ENCODE measurements around the gene PPP6R2.
"Not testable (repeated sequence)": the region's sequence is repeated elsewhere in the genome, so short reads cannot be mapped to it uniquely, and the experiment has no call there.

PPP6R2 gene

DNA sequence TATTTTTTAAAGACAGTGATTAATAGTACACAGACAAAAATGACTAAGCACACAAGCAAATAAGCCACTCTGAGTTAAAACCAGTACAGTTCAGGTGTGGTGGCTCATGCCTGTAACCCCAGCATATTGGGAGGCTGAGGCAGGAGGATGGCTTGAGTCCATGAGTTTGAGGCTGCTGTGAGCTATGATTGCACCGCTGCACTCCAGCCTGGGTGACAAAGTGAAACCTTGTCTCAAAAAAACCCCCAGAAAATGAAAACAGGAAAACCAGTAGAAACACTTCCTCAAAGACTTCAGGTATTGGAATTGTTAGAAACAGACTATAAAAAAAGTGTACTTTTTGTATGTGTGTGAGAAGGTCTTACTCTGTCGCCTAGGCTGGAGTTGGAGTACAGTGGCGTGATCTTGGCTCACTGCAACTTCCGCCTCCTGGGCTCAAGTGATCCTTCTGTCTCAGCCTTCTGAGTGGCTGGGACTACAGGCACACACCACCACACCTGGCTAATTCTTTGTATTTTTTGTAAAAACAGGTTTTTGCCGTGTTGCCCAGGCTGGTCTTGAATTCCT, 33.0 kb downstream of the PPP6R2 start:
- no peak for TF ChIP-seq EZH2phosphoT487 (IDR thresholded peaks at IDR 0.05; ENCODE audit: borderline replicate concordance, low read length)
- no peak for TF ChIP-seq CTCF (IDR thresholded peaks at IDR 0.05; ENCODE audit: low read depth, low read length, poor library complexity, severe bottlenecking)
- no peaks in the 10 kb centered on the region for H4K20me1 ChIP-seq (ENCODE audit: control insufficient read depth, insufficient read depth, low read depth, low read length)
- H3K9me2 ChIP-seq (replicated peaks; ENCODE audit: control insufficient read depth, low read length), result no peaks in the 10 kb centered on the region
- H3K79me2 ChIP-seq (ENCODE audit: control insufficient read depth, low read length), result peaks cover 28% of the 10 kb centered on the region
- H3K36me3 ChIP-seq (ENCODE audit: control insufficient read depth, low read length), result peaks cover 67% of the 10 kb centered on the region
- no peaks in the 10 kb centered on the region for H3K9me3 ChIP-seq (ENCODE audit: control insufficient read depth, insufficient read depth, low read length)
- H3K4me1 ChIP-seq (ENCODE audit: control insufficient read depth, low read length), result peaks cover 20% of the 10 kb centered on the region
- no peak overlapping the region for H3K27ac ChIP-seq (ENCODE audit: low read depth, low read length)
- H3K4me3 ChIP-seq (ENCODE audit: low read length), result no peak overlapping the region
- H3F3A ChIP-seq (ENCODE audit: control insufficient read depth, insufficient read depth), result peaks cover 11% of the 10 kb centered on the region; the same call in 1 of the 2 replicates
- H3K27me3 ChIP-seq (ENCODE audit: control insufficient read depth, low read length), result no peaks in the 10 kb centered on the region
- no peak overlapping the region for H3K4me2 ChIP-seq (ENCODE audit: low read length)

GRCh38 chr22:50381021-50381555, 38.0 kb downstream of the PPP6R2 start:
- Histone ChIP-seq H3K27ac (ENCODE audit: low read depth, low read length) (peak overlapping the region; percentile 74), H3K36me3 (ENCODE audit: control insufficient read depth, low read length) (peaks cover 50% of the 10 kb centered on the region), H3K4me1 (ENCODE audit: control insufficient read depth, low read length) (peaks cover 31% of the 10 kb centered on the region), H3K4me3 (ENCODE audit: low read length) (peak overlapping the region; percentile 51), H3F3A (ENCODE audit: control insufficient read depth, insufficient read depth) (peaks cover 18% of the 10 kb centered on the region), H3K79me2 (ENCODE audit: control insufficient read depth, low read length) (peaks cover 48% of the 10 kb centered on the region), H3K4me2 (ENCODE audit: low read length) (peak overlapping the region; percentile 68)
- H3K9me3 ChIP-seq (ENCODE audit: control insufficient read depth, insufficient read depth, low read length); H4K20me1 ChIP-seq (ENCODE audit: control insufficient read depth, insufficient read depth, low read depth, low read length); H3K27me3 ChIP-seq (ENCODE audit: control insufficient read depth, low read length); H3K9me2 ChIP-seq (replicated peaks; ENCODE audit: control insufficient read depth, low read length): not testable (repeated sequence)

DNA sequence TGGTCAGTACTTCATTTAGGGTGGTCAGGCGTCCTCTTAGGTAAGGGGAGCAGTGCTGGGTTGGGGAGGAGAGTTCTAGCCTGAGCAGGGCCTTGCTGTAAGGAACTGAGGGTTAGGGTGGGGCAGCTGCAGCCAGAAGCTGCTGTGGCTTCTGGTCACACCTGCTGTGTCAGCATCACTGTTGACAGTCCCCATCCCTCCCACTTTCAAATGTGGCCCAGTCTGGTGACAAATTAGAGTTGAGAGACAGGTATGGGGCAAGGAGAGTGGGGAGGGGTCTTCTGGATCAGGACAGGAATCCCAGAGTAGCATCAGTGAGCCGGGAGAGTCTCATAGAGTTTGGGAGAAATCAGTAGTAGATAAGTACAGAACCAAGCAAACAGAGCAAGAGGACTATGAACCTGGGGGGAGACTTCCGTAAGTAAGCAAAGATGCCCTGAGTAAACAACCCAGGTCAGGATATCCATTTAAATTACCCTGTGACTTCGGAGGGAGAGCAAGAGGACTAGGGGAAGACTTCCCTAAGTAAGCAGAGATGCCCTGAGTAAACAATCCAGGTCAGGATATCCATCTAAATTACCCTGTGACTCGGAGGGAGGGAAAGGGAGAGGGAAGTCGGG, 53.7 kb downstream of the PPP6R2 start:
- no peaks in the 10 kb centered on the region for H3K9me3 ChIP-seq (ENCODE audit: control insufficient read depth, insufficient read depth, low read length)
- H3K79me2 ChIP-seq (ENCODE audit: control insufficient read depth, low read length), result peaks cover 52% of the 10 kb centered on the region
- peaks cover 9% of the 10 kb centered on the region for H3K4me1 ChIP-seq (ENCODE audit: control insufficient read depth, low read length)
- H3K9me2 ChIP-seq (replicated peaks; ENCODE audit: control insufficient read depth, low read length), result no peaks in the 10 kb centered on the region
- H3K27ac ChIP-seq (ENCODE audit: low read depth, low read length), result no peak overlapping the region
- no peak overlapping the region for H3K4me3 ChIP-seq (ENCODE audit: low read length)
- peaks cover 59% of the 10 kb centered on the region for H3K36me3 ChIP-seq (ENCODE audit: control insufficient read depth, low read length)
- no peaks in the 10 kb centered on the region for H3K27me3 ChIP-seq (ENCODE audit: control insufficient read depth, low read length)
- no peaks in the 10 kb centered on the region for H4K20me1 ChIP-seq (ENCODE audit: control insufficient read depth, insufficient read depth, low read depth, low read length)
- TF ChIP-seq EZH2phosphoT487 (IDR thresholded peaks at IDR 0.05; ENCODE audit: borderline replicate concordance, low read length) (no peak), CTCF (IDR thresholded peaks at IDR 0.05; ENCODE audit: low read depth, low read length, poor library complexity, severe bottlenecking) (no peak)
- no peaks in the 10 kb centered on the region for H3F3A ChIP-seq (ENCODE audit: control insufficient read depth, insufficient read depth)
- H3K4me2 ChIP-seq (ENCODE audit: low read length), result no peak overlapping the region

DNA sequence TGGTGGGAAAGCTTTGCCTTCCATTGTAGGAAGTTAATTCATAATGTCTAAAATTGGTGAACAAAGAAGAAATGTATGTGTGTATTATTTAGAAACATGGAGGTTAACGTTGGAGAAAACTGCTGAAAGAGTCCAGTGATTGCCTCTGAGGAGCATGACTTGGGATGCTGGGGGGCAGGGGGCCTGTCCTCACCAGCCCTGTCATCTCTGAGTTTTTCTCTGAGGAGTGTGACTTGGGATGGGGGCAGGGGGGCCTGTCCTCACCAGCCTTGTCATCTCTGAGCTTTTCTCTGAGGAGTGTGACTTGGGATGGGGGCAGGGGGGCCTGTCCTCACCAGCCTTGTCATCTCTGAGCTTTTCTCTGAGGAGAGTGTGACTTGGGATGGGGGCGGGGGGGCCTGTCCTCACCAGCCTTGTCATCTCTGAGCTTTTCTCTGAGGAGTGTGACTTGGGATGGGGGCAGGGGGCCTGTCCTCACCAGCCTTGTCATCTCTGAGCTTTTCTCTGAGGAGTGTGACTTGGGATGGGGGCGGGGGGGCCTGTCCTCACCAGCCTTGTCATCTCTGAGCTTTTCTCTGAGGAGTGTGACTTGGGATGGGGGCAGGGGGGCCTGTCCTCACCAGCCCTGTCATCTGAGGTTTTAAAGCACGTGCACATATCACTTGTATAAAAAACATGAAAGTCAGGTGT, 54.4 kb downstream of the PPP6R2 start:
- not testable (repeated sequence) for H3K27me3 ChIP-seq (ENCODE audit: control insufficient read depth, low read length); H3F3A ChIP-seq (ENCODE audit: control insufficient read depth, insufficient read depth); H4K20me1 ChIP-seq (ENCODE audit: control insufficient read depth, insufficient read depth, low read depth, low read length); H3K4me2 ChIP-seq (ENCODE audit: low read length); H3K9me2 ChIP-seq (replicated peaks; ENCODE audit: control insufficient read depth, low read length); H3K4me3 ChIP-seq (ENCODE audit: low read length); H3K9me3 ChIP-seq (ENCODE audit: control insufficient read depth, insufficient read depth, low read length); H3K27ac ChIP-seq (ENCODE audit: low read depth, low read length)
- Histone ChIP-seq H3K4me1 (ENCODE audit: control insufficient read depth, low read length) (peaks cover 15% of the 10 kb centered on the region), H3K36me3 (ENCODE audit: control insufficient read depth, low read length) (peaks cover 59% of the 10 kb centered on the region), H3K79me2 (ENCODE audit: control insufficient read depth, low read length) (peaks cover 52% of the 10 kb centered on the region)

Measured in DOHH2 (cell line).